Neural progenitor cell (in vitro differentiated cells): ENCODE results near the gene ACACA. TPM values are rescaled to one million over a fixed set of nuclear protein-coding genes. Genes with fewer than 3 reads are reported as not detected.

Experiments used
- DNase-seq: peaks from one replicate; pipeline ENCODE4 v3.0.0-alpha.2; 2016; ENCODE audit warnings: low spot score
- H2AFZ ChIP-seq: fragments of 200-600 bp; sonication (generic); replicated peaks from 2 replicates; pipeline ENCODE4 v1.6.1; 2016; ENCODE audit warnings: antibody characterized with exemption
- H3F3A ChIP-seq: fragments of 200-600 bp; sonication (generic); 2 replicates; pipeline ENCODE4 v1.6.1; 2016; ENCODE audit warnings: antibody characterized with exemption, low read depth
- H3K27ac ChIP-seq: fragments of 200-600 bp; sonication (generic); 2 replicates; pipeline ENCODE4 v1.5.1; 2016; ENCODE audit warnings: mild to moderate bottlenecking
- H3K27me3 ChIP-seq: fragments of 200-600 bp; sonication (generic); 2 replicates; pipeline ENCODE4 v1.6.1; 2016; ENCODE audit warnings: mild to moderate bottlenecking, moderate library complexity
- H3K36me3 ChIP-seq: fragments of 200-600 bp; sonication (generic); 2 replicates; pipeline ENCODE4 v1.5.1; 2016
- H3K4me1 ChIP-seq: fragments of 200-600 bp; sonication (generic); 2 replicates; pipeline ENCODE4 v1.6.1; 2016; ENCODE audit warnings: mixed run types
- H3K4me2 ChIP-seq: fragments of 200-600 bp; sonication (generic); 2 replicates; pipeline ENCODE4 v1.6.1; 2016
- H3K4me3 ChIP-seq: fragments of 200-600 bp; sonication (generic); 2 replicates; pipeline ENCODE4 v1.5.1; 2016
- H3K79me2 ChIP-seq: fragments of 200-600 bp; sonication (generic); 2 replicates; pipeline ENCODE4 v1.6.1; 2016; ENCODE audit warnings: low read depth
- H3K9ac ChIP-seq: fragments of 200-600 bp; sonication (generic); 2 replicates; pipeline ENCODE4 v1.6.1; 2016
- H3K9me3 ChIP-seq: fragments of 200-600 bp; sonication (generic); 2 replicates; pipeline ENCODE4 v1.5.1; 2016; ENCODE audit warnings: low read depth
- H4K20me1 ChIP-seq: fragments of 200-600 bp; sonication (generic); 2 replicates; pipeline ENCODE4 v1.6.1; 2016; ENCODE audit warnings: low read depth
- H3K27ac Mint-ChIP-seq: 3 replicates; pipeline ENCODE4 v1.8.0; 2021; ENCODE audit warnings: mixed read lengths
- H3K27me3 Mint-ChIP-seq: 2 replicates; pipeline ENCODE4 v1.8.0; 2022; ENCODE audit warnings: low read depth, mild to moderate bottlenecking, inconsistent platforms, moderate library complexity, mixed read lengths; ENCODE audit not compliant: insufficient read depth
- H3K36me3 Mint-ChIP-seq: 3 replicates; pipeline ENCODE4 v1.8.0; 2021; ENCODE audit warnings: mixed read lengths
- H3K4me1 Mint-ChIP-seq: 3 replicates; pipeline ENCODE4 v1.8.0; 2021; ENCODE audit warnings: mixed read lengths
- H3K4me3 Mint-ChIP-seq: 3 replicates; pipeline ENCODE4 v1.8.0; 2021; ENCODE audit warnings: mild to moderate bottlenecking, moderate library complexity, mixed read lengths
- H3K9me3 Mint-ChIP-seq: 3 replicates; pipeline ENCODE4 v1.8.0; 2020; ENCODE audit warnings: mixed read lengths
- EZH2 ChIP-seq: fragments of 200-600 bp; sonication (generic); IDR thresholded peaks from 2 replicates; pipeline ENCODE4 v1.6.1; 2017; ENCODE audit warnings: antibody characterized with exemption, mild to moderate bottlenecking, moderate library complexity
- EZH2phosphoT487 ChIP-seq: fragments of 200-600 bp; sonication (generic); IDR thresholded peaks from 2 replicates; pipeline ENCODE4 v1.6.1; 2017; ENCODE audit warnings: antibody characterized with exemption
- total RNA-seq: library from RNA; depleted of rRNA; stranded (reverse); fragments of >200 nt; gene quantifications from 2 replicates; pipeline ENCODE4 v1.2.3, GENCODE V29; 2015; ENCODE audit warnings: low replicate concordance
- TF ChIP-seq, protein P1 (sequence below): fragments of 200-600 bp; sonication (generic); IDR thresholded peaks from 2 replicates; pipeline ENCODE4 v1.5.1; 2017; ENCODE audit warnings: antibody characterized with exemption, mild to moderate bottlenecking

ACACA gene
- total RNA-seq, 1 donor from 2014 or later = 88.6 TPM

DNA sequence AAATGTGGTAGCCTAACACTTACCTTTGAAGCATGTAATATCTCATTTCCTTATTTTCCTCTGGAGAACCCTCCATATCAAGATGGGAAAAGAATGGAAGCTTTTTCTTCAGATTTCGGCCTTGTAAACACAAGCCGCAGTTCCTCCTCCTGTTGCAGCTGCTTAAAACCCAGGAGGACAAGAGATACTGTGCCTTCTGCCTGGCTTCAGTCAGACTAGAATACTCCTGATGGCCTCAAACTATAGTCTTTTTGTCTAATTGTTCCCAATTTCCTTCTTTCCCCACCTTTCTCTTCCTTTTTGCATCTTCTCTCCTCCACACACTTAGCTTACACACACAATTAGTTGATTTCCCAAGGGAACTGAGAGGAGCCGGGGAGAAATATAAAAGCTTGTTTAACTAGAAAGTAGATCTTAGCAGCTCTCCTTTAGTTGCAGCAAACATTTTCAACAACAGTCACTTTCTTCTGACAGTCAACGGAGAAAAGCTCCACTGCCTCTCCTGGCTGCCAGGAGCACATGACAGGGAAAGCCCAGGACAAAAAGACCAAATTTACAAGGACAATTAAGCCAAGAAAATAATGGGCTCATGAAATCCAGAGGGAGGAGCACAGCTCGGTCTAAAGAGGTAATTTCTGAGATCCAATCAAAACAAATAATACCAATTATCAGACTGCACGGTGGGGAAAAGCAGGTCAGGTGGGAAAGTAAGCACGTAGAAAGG, 107.2 kb downstream of the ACACA start:
- Histone ChIP-seq H3K4me2 (peak overlapping the region; percentile 82), H2AFZ (no peak overlapping the region), H3K4me1 (peaks cover 50% of the 10 kb centered on the region), H4K20me1 (peaks cover 24% of the 10 kb centered on the region), H3K9ac (no peak overlapping the region), H3K36me3 (no peaks in the 10 kb centered on the region), H3K9me3 (no peaks in the 10 kb centered on the region), H3K27ac (peak overlapping the region; percentile 93), H3F3A (peaks cover 70% of the 10 kb centered on the region), H3K79me2 (peaks cover 67% of the 10 kb centered on the region), H3K4me3 (peak overlapping the region; percentile 37), H3K27me3 (no peaks in the 10 kb centered on the region)
- H3K27me3 Mint-ChIP-seq = peaks cover 2% of the 10 kb centered on the region
- peak; percentile 72 for DNase-seq
- TF ChIP-seq EZH2 = no peak
- TF ChIP-seq, protein P1, sequence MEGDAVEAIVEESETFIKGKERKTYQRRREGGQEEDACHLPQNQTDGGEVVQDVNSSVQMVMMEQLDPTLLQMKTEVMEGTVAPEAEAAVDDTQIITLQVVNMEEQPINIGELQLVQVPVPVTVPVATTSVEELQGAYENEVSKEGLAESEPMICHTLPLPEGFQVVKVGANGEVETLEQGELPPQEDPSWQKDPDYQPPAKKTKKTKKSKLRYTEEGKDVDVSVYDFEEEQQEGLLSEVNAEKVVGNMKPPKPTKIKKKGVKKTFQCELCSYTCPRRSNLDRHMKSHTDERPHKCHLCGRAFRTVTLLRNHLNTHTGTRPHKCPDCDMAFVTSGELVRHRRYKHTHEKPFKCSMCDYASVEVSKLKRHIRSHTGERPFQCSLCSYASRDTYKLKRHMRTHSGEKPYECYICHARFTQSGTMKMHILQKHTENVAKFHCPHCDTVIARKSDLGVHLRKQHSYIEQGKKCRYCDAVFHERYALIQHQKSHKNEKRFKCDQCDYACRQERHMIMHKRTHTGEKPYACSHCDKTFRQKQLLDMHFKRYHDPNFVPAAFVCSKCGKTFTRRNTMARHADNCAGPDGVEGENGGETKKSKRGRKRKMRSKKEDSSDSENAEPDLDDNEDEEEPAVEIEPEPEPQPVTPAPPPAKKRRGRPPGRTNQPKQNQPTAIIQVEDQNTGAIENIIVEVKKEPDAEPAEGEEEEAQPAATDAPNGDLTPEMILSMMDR = peak; percentile 29
- H3K27ac Mint-ChIP-seq = peak overlapping the region; percentile 55
- no peaks in the 10 kb centered on the region for H3K9me3 Mint-ChIP-seq
- H3K4me3 Mint-ChIP-seq = peak overlapping the region; percentile 17
- peaks cover 9% of the 10 kb centered on the region for H3K36me3 Mint-ChIP-seq
- H3K4me1 Mint-ChIP-seq = peaks cover 40% of the 10 kb centered on the region

DNA sequence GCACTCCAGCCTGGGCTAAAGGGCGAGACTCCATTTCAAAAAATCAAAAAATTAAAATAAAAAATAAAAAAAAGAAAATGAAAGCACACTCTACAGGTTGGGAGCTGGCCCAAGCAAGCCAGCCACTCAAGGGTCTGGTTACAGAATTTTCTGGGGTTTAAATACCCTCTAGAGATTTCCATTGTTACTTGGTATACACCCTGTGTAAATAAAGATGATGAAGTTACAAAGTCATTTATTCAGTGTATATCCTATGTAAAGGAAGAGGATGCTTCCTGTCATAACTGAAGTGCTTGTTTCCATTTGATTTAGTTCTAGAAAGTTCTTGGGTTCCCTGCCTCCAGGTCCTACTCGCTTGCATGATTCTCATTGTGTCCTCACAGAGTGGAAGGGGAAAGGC, 110.7 kb downstream of the ACACA start:
- TF ChIP-seq EZH2 = no peak
- TF ChIP-seq EZH2phosphoT487 = no peak
- TF ChIP-seq, protein P1 = no peak
- Mint-ChIP-seq H3K27me3 (peaks cover 2% of the 10 kb centered on the region), H3K4me3 (no peak overlapping the region), H3K27ac (no peak overlapping the region), H3K4me1 (peaks cover 35% of the 10 kb centered on the region), H3K36me3 (peaks cover 6% of the 10 kb centered on the region), H3K9me3 (no peaks in the 10 kb centered on the region)
- Histone ChIP-seq H3K27ac (no peak overlapping the region), H2AFZ (no peak overlapping the region), H3K4me3 (no peak overlapping the region), H3K9ac (no peak overlapping the region), H3K4me1 (peaks cover 41% of the 10 kb centered on the region), H3K36me3 (no peaks in the 10 kb centered on the region), H3K4me2 (no peak overlapping the region), H3K27me3 (no peaks in the 10 kb centered on the region), H3K79me2 (peaks cover 89% of the 10 kb centered on the region), H4K20me1 (peaks cover 16% of the 10 kb centered on the region), H3K9me3 (no peaks in the 10 kb centered on the region), H3F3A (peaks cover 60% of the 10 kb centered on the region)
- DNase-seq = no peak

DNA sequence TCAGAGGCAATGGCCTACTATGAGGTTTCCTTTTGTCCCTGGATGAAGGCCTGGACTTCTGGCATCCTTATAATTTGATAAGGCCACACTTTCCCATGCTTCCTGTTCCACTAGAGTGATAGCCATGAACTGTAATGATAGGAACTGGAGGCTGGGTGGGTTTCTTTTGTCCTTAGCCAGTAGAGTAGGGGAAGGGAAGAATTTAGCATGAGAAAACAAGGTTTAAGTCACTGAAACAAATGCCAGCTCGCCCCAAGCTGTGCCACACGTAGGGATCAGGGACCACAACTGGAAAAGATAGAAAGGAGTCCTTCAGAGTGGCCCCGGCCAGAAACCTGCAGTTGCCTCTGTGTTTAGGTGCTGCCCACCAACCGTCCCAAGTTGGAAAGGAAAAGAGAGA, 111.7 kb downstream of the ACACA start:
- H4K20me1 ChIP-seq = peaks cover 8% of the 10 kb centered on the region
- TF ChIP-seq, protein P1 = no peak
- no peak for TF ChIP-seq EZH2phosphoT487
- TF ChIP-seq EZH2 = no peak
- H2AFZ ChIP-seq = no peak overlapping the region
- peak; percentile 16 for DNase-seq
- Mint-ChIP-seq H3K4me1 (peaks cover 25% of the 10 kb centered on the region), H3K27ac (peak overlapping the region; percentile 80), H3K27me3 (peaks cover 2% of the 10 kb centered on the region), H3K36me3 (peaks cover 6% of the 10 kb centered on the region), H3K4me3 (no peak overlapping the region), H3K9me3 (no peaks in the 10 kb centered on the region)
- H3K4me1 ChIP-seq = peaks cover 31% of the 10 kb centered on the region
- peaks cover 88% of the 10 kb centered on the region for H3K79me2 ChIP-seq
- no peaks in the 10 kb centered on the region for H3K36me3 ChIP-seq
- peak overlapping the region; percentile 35 for H3K4me2 ChIP-seq
- H3K27ac ChIP-seq = peak overlapping the region; percentile 75
- H3K27me3 ChIP-seq = no peaks in the 10 kb centered on the region
- no peak overlapping the region for H3K9ac ChIP-seq
- peaks cover 50% of the 10 kb centered on the region for H3F3A ChIP-seq
- no peaks in the 10 kb centered on the region for H3K9me3 ChIP-seq
- no peak overlapping the region for H3K4me3 ChIP-seq
